NCI-H1092 (cell line): ENCODE results near the gene AKAP5.
A peak's percentile ranks its signal among the peaks of the same experiment; 100 is the strongest.

Experiments
- DNase-seq: peaks from one replicate; lab custom pipeline; 2025; lab: John Stamatoyannopoulos, UW

AKAP5 gene

GRCh38 chr14:64461221-64461620, 4.1 kb upstream of the AKAP5 start:
- no peak for DNase-seq

- no peak for DNase-seq
Observed at GRCh38 chr14:64463195-64463594, 2.1 kb upstream of the AKAP5 start.

GRCh38 chr14:64463873-64464272, 1.4 kb upstream of the AKAP5 start:
- no peak for DNase-seq

DNA sequence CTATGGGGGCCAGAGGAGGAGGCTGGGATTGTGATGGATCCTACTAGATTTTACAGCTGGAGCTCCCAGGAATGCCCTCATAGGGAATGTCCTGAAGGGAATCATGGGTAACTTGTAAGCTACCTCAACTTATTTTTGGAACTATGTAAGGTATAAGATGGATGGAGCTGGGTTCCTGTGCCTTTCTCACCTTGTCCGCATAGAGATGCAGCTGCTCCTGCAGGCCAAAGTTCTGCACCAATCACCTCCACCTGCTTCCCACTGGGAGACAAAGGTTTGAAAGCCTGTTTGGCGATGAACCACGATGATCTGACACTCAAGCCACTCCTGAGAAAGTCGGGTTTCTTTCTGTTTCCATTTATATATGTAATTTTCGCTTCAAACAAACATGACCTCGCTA, 648 bp upstream of the AKAP5 start:
- DNase-seq, result no peak

DNA sequence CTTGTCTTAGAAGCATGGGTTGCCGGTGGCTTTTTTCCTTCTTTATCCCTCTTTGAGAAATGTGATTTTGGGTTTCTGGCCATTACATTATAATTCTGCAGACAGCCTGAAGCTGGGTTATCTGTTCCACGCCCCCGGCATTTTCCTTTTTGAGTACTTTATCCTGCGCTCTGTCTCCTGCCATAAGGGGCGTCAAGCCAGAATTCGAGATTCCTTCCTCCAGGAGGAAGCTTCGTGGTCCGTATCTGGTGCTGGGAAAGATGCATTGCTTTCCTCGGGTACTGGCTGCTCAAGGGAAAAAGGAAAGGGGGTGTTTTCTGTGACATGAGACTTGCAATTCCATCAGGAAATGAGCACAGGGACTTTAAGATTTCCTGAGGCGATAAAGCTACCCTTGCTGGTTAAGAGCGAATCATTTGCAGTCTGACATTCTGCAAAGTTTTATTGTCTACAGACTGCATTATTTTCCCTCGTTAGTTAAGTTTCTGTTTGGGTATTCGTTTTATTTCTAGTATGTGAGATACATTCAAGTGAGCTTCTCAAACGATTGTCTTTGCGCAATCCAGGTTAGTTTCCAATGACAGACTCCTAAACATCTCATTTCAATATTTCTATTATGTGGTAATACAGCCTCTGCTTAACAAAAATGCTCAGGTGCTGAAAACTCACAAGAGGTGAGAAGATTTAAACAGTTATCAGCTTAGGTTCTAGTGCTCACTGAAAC, 694 bp downstream of the AKAP5 start:
- peak; percentile 28 for DNase-seq

DNA sequence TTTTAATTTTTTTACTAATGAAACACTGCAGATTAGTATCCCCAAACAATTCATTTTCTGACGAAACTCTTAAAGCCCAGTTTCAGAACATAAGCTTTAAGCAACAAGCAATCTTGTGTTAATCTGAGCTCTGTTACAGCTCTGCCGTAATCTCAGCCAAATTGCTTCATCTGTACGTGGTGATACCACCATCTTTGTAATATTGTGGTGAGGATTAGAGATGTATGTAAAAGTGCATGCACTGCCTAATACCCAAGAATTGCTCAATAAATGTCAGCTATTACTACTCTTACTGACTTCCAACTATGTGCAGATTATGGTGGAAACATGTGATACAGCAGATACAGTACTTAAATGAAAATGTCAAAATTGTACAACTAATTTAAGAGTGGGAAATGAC, 1.8 kb downstream of the AKAP5 start:
- DNase-seq, result no peak

GRCh38 chr14:64467566-64467965, 2.3 kb downstream of the AKAP5 start:
- DNase-seq, result no peak

- no peak for DNase-seq
Observed at GRCh38 chr14:64468451-64468850, 3.2 kb downstream of the AKAP5 start.

GRCh38 chr14:64474041-64474440, 8.7 kb downstream of the AKAP5 start:
- DNase-seq, result no peak

GRCh38 chr14:64474698-64475097, 9.4 kb downstream of the AKAP5 start:
- no peak for DNase-seq

- DNase-seq, result no peak
Observed at GRCh38 chr14:64475585-64476273, 10.4 kb downstream of the AKAP5 start.

- no peak for DNase-seq
Observed at GRCh38 chr14:64476438-64476837, 11.1 kb downstream of the AKAP5 start.

- DNase-seq, result no peak
Observed at GRCh38 chr14:64478634-64479250, 13.4 kb downstream of the AKAP5 start.

DNA sequence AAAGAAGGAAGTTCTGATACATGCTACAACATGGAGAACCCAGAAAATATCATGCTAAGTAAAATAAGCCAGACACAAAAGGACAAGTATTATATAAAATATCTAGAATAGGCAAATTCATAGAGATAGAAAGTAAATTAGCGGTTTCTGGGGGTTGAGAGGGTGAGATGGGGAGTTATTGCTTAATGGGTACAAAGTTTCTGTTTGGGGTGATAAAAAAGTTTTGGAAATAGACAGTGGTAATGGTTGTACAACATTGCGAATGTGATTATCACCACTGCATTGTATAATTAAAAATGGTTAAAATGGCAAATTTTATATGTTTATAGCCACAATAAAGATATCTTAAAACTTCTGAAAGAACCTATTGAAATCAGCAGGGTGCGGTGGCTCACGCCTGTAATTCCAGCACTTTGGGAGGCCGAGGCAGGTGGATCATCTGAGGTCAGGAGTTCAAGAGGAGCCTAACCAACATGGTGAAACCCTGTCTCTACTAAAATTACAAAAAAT, 23.3 kb downstream of the AKAP5 start:
- DNase-seq, result no peak

DNA sequence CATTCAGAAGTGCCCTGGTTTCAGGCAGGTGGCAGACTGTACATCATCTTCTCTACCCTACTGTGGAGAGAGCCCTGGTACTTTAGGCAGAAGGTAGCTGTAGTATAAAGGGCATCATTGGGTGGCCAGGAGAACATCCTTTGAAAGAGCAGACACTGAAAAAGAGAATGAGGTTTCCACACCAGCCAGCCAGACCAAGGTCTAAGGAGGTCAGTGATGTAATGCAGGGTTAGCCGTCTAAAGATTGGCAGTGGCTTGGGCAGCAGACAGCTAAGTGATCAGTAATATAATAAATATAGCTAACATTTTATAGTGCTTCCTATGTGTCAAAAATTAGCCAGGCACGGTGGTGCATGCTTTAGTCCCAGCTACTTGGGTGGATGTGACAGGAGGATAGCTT, 26.3 kb downstream of the AKAP5 start:
- no peak for DNase-seq

DNA sequence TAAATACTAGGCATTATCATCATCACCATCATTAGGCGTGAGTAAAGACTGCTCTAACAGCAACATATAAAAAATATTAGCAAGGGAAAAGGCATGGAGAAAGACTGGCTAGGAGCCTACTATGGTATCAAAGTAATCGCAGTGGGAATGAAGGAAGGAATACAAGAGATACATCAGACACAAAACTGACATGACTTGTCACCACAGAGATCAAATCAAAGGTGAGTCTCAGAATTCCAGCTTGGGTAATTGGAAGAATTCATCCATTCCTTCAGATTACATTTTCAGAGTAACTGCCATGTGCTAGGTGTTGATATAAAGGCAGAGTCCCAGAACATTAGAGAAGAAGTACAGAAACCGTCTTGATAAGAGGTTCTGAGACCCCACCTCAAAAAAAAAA, 28.2 kb downstream of the AKAP5 start:
- DNase-seq, result no peak

DNA sequence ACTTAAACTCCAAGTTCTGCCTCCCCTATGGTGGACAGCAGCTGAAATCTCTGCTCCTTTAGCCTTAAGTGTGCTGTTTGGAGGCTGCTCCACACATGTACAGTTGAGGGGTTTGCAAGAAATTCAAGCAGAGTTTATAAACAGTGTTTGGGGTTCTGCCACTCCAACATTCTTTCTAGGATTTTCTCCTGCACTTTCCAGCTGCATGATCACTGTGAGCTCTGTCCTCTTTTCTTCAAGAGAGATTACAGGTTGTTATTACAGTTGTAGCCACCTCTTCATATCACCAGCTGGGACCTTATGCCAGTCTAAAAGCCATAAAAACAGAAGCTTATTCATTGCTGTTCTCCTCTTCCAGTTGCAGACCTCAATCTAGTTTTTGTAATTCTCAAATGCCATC, 30.0 kb downstream of the AKAP5 start:
- no peak for DNase-seq

- no peak for DNase-seq
Observed at GRCh38 chr14:64496764-64497163, 31.5 kb downstream of the AKAP5 start.

- DNase-seq, result no peak
Observed at GRCh38 chr14:64500088-64500487, 34.8 kb downstream of the AKAP5 start.

DNA sequence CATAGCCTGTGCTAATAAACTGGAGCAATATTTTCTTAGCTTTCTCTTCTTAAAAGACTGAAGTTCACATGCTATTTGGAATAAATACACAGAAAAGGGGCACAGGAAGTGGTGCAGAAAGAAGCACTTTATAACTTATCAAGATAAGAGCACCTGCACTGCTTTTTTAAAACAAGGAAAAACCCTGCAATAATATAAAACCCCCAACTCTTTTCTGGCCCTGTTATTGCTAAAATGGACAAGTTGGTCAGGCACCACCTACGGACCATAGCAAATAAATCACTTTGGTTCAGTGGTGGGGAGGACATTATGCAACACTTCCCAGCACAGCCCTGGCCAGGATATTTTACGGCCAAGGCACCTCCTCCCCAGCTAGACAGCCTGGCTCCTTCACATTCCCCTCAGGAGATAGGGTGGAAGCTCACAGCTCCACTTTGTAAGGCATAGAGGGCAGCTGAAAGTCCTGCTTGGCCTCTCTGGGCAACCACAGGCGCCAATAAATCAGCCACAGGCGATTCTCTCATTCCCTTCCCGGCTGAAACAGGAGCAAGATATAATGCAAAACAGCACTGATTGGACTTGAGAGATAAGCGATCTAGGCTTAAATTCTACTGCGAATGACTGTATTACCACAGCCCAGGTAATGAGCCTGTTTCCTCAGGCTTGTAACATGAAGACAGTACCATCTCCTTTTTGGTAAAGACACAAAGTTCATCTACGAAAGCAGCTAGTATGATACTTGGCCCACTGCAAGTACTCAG, 36.3 kb downstream of the AKAP5 start:
- DNase-seq, result no peak

- DNase-seq, result no peak
Observed at GRCh38 chr14:64502456-64502855, 37.2 kb downstream of the AKAP5 start.

DNA sequence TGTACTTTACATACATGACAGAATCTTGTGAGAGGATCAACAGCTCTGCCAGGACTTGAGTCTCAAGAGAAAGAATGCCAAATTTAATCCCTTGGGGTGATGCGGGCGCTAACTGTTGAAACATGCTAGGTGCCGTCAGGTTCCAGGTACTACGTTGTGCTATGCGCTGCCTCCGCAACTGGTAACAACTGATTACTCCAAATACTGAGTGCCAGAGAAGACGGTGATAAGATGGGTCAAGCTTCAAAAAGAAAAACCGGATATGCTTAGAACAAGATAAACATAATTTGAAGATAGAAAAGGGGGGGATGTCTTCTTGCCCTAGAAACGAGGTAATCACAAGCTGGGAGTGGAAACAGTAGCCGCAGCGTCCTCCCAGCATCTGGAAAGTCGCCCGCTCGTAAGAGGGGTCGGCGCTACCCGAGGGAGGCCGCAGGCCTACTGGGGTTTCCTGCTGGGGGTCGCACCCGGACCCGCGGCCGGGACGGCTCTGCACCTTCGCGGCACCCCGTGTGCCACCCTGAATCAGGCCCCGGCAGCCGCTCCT, 37.7 kb downstream of the AKAP5 start:
- no peak for DNase-seq
